GM21381 (cell line): ENCODE results near the gene SPATA17.
"Not testable (repeated sequence)": the region's sequence is repeated elsewhere in the genome, so short reads cannot be mapped to it uniquely, and the experiment has no call there.

Experiments used
- ATAC-seq: cut with Tn5 transposase; IDR thresholded peaks from one replicate; pipeline ENCODE4 v1.9.1; 2021; ENCODE audit warnings: mild to moderate bottlenecking, moderate library complexity; ENCODE audit not compliant: unreplicated experiment

The SPATA17 gene

DNA sequence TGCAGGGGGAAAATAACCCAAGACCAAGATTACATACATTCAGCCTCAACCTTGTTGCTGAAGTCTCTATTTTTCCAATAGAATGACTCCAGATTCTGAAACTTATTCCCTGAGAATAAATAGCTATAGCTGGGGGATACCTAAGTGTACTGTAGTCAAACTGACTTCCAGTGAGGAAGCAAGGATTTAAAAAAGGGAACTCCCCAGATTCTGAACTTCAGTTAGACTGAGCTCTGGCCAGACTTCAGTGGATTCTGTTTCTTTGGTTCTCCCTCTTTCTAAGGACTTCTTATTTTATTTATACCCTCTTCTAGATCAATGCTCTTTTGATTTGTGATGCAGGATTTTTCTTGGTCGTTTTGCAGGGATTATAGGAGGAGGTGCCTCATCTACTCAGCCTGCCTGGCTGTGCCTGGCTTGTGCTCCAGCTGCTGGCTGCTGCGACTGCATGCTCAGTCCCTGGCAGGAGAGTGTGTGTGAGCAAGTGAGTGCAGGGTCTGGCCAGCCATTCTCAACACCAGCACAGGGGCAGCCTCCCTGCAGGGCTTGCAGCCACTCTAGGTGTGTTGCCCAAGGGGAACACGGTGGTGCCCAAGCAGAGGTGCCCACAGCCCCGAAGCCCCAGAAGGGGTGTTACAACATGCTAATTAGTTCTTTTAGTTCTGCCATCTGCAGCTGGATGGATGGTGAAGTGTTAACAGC, 43.0 kb downstream of the SPATA17 start:
- no peak for ATAC-seq

- no peak for ATAC-seq
Observed at GRCh38 chr1:217681806-217682205, 50.7 kb downstream of the SPATA17 start.

DNA sequence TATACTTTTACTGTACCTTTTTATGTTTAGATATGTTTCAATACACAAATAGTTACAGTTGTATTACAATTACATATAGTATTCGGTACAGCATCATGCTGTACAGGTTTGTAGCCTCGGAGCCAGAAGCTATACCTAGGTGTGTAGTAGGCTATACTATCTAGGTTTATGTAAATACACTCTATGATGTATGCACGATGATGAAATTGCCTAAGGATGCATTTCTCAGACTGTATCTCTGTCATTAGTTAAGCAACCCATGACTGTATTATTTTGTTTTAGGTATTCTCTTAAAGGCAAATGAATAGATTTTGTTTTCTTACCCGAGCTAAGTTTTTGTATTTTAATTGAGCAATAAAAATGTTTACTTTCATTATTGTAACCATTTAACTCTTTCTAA, 56.4 kb downstream of the SPATA17 start:
- ATAC-seq = no peak

DNA sequence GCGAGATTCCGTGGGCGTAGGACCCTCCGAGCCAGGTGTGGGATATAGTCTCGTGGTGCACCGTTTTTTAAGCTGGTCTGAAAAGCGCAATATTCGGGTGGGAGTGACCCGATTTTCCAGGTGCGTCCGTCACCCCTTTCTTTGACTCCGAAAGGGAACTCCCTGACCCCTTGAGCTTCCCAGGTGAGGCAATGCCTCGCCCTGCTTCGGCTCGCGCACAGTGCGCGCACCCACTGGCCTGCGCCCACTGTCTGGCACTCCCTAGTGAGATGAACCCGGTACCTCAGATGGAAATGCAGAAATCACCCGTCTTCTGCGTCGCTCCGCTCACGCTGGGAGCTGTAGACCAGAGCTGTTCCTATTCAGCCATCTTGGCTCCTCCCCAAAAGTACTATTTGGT, 65.0 kb downstream of the SPATA17 start:
- ATAC-seq = not testable (repeated sequence)

DNA sequence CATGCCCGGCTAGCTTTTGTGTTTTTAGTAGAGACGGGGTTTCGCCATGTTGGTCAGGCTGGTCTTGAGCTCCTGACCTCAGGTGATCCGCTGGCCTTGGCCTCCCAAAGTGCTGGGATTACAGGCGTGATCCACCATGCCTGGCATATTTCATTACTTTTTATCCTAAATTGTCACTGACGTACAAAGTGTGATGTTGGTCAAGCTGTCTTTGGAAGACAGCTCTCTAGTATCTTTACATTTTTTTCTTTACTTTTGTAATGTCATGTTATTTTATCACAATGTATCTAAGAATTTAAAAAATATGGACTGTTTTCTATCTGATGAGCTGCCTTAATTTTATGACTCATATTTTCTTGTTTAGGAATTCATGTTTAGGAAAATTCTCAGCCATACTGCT, 72.2 kb downstream of the SPATA17 start:
- no peak for ATAC-seq

GRCh38 chr1:217712925-217713597, 81.9 kb downstream of the SPATA17 start:
- ATAC-seq = no peak

GRCh38 chr1:217715681-217716080, 84.5 kb downstream of the SPATA17 start:
- ATAC-seq = no peak

GRCh38 chr1:217717959-217718358, 86.8 kb downstream of the SPATA17 start:
- no peak for ATAC-seq

GRCh38 chr1:217718873-217719272, 87.7 kb downstream of the SPATA17 start:
- ATAC-seq = no peak

- no peak for ATAC-seq
Observed at GRCh38 chr1:217721692-217722091, 90.5 kb downstream of the SPATA17 start.

GRCh38 chr1:217734973-217735372, 103.8 kb downstream of the SPATA17 start:
- ATAC-seq = no peak

DNA sequence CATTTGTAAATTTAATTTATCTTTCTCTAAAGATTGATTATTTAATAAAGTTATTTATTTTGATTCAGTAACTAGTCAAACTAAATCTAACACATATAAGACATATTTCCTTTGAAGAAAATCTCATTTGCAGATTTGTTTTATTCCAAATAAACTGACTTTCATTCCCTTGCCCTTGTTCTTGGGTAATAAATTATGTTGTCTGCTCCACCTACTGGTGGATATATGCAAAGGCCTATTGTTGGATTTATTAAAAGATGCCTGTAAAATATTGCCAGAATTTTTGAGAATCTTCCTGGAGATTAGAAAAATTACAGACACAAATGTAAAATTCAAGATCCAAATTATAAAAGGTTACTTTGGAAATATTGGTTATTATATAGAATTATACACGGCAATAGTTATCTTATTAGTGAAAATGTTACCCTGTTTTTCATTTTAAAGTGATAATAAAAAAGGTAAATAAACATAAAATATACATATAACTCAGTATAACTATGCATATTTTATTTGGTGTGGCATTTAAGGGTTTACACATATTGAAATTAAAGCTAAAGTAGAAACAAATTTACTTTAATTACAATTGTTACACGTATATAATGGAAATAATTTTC, 116.1 kb downstream of the SPATA17 start:
- no peak for ATAC-seq

- no peak for ATAC-seq
Observed at GRCh38 chr1:217769768-217770167, 138.6 kb downstream of the SPATA17 start.

DNA sequence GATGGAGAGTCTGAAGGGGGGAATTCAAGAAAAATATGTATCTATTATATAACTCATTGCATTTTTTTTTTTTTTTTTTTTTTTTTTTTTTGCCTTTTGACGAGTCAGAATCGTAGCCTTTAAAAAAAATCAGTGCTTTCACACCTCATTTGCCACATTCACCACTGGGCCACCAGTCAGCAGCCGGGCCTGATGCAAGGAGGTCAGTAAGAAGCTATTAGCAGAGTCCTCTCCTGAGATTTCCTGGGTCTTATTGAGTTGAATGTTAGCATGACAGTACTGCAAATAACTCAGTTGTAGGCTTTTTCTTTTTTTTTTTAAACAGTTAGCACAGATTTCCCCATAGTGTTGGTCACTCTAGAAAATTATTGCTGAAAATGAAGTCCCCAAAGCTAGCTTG, 139.8 kb downstream of the SPATA17 start:
- no peak for ATAC-seq

DNA sequence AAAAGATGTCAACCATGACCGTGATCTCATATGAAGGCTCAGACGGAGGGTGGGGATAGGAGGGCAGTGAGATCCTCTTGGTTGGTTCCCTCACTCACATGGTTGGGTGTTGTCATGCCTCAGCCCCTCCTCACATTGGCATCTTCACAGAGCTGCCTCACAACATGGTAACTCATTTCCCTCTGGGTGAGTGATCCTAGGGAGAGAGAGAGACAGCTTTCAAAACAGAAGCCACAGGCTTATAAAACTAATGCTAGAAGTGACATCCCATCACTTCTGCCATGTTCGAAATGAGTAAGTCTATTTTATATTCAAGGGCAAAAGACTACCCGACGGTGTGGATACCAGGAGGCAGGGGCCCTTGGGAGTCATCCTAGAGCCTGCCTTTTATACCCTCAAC, 145.5 kb downstream of the SPATA17 start:
- no peak for ATAC-seq

- no peak for ATAC-seq
Observed at GRCh38 chr1:217781056-217781455, 149.9 kb downstream of the SPATA17 start.

DNA sequence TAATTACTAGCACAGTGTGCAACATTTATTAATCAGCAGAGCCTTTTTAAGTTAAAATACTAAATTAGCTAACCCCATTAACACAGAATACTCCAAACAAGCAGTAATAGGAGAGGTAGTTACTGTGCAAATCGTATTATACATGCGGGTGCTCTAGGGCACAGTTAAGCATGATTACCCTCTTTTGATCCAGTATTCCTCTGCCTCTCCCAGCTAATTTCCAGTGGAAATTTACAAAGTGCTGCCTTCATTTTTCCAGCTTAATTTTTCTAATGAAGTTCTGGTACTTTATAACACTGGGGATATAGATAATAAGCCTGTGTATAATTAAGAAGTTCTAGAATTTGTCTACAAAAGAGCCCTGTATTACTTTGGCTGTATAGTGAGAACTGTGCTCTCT, 159.9 kb downstream of the SPATA17 start:
- ATAC-seq = no peak

DNA sequence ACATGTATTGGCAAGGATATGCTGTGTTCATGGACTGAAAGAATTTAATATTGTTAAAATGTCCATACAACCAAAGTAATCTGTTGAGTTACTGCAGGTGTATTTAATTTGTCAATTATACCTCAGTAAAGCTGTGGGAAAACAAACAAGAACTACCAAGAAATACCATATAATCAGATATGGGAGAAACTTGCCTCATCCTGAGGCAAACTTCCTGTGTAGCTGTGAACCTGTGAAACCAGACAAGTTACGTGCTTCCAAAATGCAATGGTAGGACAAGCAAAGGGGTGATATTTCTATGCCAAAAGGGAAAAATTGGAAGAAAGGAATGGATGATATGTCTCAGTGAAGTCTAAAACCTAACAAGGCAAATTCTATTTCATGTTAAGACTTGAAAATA, 174.6 kb downstream of the SPATA17 start:
- no peak for ATAC-seq

DNA sequence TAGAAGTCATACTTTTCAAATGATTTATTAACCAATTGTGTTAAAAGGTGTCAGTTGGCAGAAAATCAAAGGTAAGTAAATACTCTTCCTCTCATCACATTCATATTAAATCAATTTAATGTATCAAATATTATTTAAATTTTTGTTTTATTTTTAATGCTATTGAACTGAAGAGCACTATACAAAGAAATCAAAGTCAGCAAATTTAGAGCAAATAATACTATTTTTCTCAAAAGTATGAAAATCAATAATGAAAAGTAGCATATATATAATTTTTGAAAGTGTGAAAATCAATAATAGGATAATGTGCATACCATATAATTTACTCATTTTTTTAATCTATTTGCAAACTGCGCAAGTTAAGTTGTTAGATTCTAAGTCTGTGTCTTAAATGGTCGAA, 181.0 kb downstream of the SPATA17 start:
- ATAC-seq = no peak

DNA sequence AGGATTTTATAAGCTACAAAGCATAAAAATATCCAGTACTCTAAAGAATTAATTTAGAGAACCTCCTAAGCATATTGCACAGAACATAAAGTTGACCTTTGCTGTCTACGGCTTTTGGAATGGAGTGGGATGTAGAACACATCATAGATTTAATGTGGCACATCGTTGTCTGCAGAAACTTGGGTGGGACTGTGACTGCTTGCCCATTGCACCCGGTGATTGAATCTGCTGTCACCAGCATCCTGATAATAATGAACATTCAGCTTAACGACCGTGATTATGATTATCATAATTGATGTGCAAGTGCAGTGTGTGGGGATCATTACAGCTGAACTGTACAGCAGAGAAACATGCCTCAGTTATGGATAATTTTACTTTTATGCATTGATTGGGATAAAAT, 181.9 kb downstream of the SPATA17 start:
- no peak for ATAC-seq

DNA sequence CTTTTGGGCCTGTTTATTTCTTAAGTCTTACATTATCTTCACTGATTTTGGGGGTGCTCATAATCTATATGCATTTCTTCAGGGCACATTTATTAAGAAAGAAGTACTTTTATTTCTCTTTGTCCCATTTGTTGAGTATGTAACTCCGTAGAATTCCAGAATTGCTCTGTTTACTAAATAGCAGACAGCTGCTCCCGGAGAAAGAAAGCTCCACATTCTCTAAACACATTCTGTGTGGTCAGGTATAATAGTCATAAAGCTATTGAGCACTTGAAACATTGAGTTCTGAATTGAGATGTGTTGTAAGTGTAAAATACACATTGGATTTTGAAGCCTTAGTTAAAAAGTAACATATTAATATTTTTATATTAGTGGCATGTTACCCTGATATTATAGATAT, 206.5 kb downstream of the SPATA17 start:
- ATAC-seq = no peak

GRCh38 chr1:217839161-217839560, 208.0 kb downstream of the SPATA17 start:
- ATAC-seq = no peak
